HG03558 (cell line): ENCODE data around the gene IL18BP.

ENCODE experiments used
- ATAC-seq: cut with Tn5 transposase; IDR thresholded peaks from one replicate; pipeline ENCODE4 v1.9.1; 2021; ENCODE audit warnings: moderate number of reproducible peaks; ENCODE audit not compliant: unreplicated experiment; ENCODE audit errors: extremely low read depth

Gene IL18BP

GRCh38 chr11:72009156-72009555, 10.4 kb downstream of the IL18BP start:
- no peak for ATAC-seq

- ATAC-seq = no peak
Measured at GRCh38 chr11:72010529-72011233, 12.0 kb downstream of the IL18BP start.

GRCh38 chr11:72012091-72012630, 13.5 kb downstream of the IL18BP start:
- no peak for ATAC-seq

- ATAC-seq = no peak
Measured at GRCh38 chr11:72012897-72013721, 14.4 kb downstream of the IL18BP start.

- ATAC-seq = no peak
Measured at GRCh38 chr11:72013765-72014711, 15.3 kb downstream of the IL18BP start.

GRCh38 chr11:72014761-72015320, 16.1 kb downstream of the IL18BP start:
- ATAC-seq = no peak

- no peak for ATAC-seq
Measured at GRCh38 chr11:72015511-72016061, 16.9 kb downstream of the IL18BP start.

- no peak for ATAC-seq
Measured at GRCh38 chr11:72018171-72018570, 19.5 kb downstream of the IL18BP start.

GRCh38 chr11:72023335-72023734, 24.6 kb downstream of the IL18BP start:
- ATAC-seq = no peak

GRCh38 chr11:72024069-72024754, 25.5 kb downstream of the IL18BP start:
- no peak for ATAC-seq

GRCh38 chr11:72026090-72026489, 27.4 kb downstream of the IL18BP start:
- ATAC-seq = no peak

GRCh38 chr11:72030472-72031045, 31.9 kb downstream of the IL18BP start:
- ATAC-seq = no peak

GRCh38 chr11:72036687-72037086, 38.0 kb downstream of the IL18BP start:
- ATAC-seq = no peak

GRCh38 chr11:72037554-72038311, 39.0 kb downstream of the IL18BP start:
- no peak for ATAC-seq

GRCh38 chr11:72038491-72038890, 39.8 kb downstream of the IL18BP start:
- ATAC-seq = no peak

GRCh38 chr11:72039031-72039855, 40.5 kb downstream of the IL18BP start:
- no peak for ATAC-seq

- ATAC-seq = no peak
Measured at GRCh38 chr11:72039856-72040401, 41.2 kb downstream of the IL18BP start.
